HG03159 (cell line): ENCODE measurements around the gene LHX2.
A peak's percentile ranks its signal among the peaks of the same experiment; 100 is the strongest.
"Not testable (repeated sequence)": the region's sequence is repeated elsewhere in the genome, so short reads cannot be mapped to it uniquely, and the experiment has no call there.

ENCODE experiments used
- ATAC-seq: cut with Tn5 transposase; IDR thresholded peaks from one replicate; pipeline ENCODE4 v1.9.1; 2021; ENCODE audit warnings: mild to moderate bottlenecking, moderate library complexity; ENCODE audit not compliant: unreplicated experiment

The LHX2 gene, protein sequence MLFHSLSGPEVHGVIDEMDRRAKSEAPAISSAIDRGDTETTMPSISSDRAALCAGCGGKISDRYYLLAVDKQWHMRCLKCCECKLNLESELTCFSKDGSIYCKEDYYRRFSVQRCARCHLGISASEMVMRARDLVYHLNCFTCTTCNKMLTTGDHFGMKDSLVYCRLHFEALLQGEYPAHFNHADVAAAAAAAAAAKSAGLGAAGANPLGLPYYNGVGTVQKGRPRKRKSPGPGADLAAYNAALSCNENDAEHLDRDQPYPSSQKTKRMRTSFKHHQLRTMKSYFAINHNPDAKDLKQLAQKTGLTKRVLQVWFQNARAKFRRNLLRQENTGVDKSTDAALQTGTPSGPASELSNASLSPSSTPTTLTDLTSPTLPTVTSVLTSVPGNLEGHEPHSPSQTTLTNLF

GRCh38 chr9:124011460-124012301 lies at the start of gene LHX2:
Gene LHX2, plus strand, starts transcription at chr9:124011768. Its CDS starts 581 bp downstream, at chr9:124012349.
- ATAC-seq: no peak

DNA sequence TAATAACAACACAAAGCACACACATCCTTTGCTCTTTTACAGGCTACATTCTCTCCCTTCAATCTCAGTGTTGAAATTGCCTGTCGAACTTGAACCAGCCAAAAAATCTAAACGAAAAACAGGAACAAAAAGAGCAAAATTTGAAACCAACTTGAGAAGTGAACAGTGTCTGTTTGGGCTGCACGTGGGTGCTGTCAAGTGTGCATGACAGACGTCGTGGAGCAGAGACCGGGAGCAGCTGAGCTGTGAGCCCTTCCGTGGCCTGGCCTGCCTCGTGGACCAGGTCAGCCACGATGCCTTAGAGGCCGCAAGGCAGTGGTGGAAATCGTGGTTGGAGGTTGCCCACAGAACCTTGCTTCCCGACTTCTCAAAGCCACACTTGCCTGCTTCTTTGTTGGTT lies 46.8 kb upstream of the LHX2 start:
- ATAC-seq: no peak

GRCh38 chr9:123965801-123966686 lies 45.5 kb upstream of the LHX2 start:
- ATAC-seq: no peak

- ATAC-seq: no peak
Measured at GRCh38 chr9:123967323-123967722, 44.2 kb upstream of the LHX2 start.

DNA sequence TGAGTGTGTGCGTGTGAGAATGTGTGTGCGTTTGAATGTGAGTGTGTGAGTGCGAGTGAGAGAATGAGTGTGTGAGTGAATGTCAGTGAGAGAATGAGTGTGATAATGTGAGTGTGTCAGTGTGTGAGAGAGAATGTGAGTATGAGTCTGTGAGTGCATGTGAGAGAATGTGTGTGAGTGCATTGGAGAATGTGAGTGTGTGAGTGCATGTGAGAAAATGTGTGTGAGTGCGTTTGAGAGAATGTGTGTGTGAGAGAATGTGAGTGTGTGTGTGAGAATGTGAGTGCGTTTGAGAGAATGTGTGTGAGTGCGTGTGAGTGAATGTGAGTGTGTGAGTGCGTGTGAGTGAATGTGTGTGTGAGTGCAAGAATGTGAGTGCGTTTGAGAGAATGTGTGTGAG lies 39.0 kb upstream of the LHX2 start:
- ATAC-seq: no peak

DNA sequence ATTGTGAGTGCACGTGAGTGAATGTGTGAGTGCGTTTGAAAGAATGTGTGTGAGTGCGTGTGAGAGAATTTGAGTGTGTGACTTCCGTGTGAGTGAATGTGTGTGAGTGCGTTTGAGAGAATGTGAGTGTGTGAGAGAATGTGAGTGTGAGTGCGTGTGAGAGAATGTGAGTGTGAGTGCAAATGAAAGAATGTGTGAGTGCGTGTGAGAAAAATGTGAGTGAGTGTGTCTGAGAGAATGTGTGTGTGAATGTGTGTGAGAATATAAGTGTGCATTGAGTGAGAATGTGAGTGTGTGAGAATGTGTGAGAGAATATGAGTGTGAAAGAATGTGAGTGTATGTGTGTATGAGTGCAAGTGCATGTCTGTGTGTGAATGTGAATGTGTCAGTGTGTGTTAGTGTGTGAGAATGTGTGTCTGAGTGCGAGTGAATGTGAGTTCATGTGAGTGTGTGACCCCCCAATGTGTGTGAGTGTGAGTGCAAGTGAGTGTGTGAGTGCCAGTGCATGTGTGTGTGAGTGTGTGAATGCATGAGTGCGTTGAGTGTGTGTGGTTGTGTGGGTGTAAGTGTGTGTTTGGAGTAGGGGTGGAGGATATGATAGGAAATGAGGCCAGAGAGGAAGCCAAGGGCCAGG lies 37.9 kb upstream of the LHX2 start:
- no peak for ATAC-seq

GRCh38 chr9:123974471-123974870 lies 37.1 kb upstream of the LHX2 start:
- no peak for ATAC-seq

DNA sequence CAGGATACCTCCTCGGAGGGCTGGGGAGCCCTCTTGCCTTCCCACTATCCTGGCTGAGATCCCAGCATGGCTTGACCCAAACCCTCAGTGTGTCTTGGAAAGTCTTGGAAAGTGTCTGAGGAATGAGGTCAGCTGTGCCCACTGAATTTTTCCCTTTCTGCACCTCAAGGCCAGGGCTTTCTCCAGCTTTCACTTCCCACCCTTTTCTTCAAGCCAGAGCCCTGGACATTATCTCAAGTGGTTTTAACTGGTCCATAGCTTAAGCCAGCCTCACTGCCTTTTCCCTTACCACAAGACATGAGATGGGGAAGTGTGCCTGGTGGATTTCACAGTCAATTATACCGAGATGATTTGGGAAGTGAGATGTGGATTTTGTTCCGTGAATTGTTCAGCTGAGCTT lies 35.7 kb upstream of the LHX2 start:
- no peak for ATAC-seq

DNA sequence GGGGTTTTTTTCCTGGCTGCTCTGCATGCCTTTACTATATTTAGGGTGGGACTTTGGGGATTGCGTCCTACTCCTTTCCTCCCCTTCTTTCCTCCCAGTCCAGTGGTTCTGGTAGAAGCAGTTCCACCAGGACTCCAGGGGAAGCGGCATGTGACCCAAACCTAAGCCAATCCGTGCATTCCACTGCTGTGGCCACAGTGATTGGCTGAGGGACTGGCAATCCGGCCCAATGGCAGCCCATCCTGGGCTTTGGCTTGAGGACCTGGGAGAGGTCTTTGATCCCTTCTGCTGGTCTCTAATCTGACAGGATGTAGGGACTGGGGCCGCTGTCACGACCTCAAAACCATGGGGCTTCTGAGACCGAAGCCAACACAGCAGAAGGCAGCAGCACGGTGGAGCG lies 35.0 kb upstream of the LHX2 start:
- not testable (repeated sequence) for ATAC-seq

DNA sequence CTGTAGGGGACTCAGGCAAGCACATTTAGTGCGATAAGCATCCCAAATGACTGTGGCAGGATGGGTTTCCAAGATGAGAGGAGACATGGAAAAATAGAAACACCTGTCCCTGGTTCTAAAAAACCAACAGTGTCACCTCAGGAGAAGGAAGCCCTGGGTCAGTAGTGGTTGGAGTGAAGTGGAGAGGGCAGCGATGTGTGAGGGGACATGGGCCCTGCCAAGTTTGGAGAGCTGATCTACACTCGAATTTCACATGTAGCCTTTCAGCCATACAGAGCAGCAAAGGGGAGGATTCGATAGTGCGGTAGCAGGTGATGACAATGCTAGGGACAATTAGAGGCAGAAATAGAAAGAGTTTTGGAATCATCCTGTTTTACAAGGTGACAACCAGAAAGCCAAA lies 32.6 kb upstream of the LHX2 start:
- no peak for ATAC-seq

DNA sequence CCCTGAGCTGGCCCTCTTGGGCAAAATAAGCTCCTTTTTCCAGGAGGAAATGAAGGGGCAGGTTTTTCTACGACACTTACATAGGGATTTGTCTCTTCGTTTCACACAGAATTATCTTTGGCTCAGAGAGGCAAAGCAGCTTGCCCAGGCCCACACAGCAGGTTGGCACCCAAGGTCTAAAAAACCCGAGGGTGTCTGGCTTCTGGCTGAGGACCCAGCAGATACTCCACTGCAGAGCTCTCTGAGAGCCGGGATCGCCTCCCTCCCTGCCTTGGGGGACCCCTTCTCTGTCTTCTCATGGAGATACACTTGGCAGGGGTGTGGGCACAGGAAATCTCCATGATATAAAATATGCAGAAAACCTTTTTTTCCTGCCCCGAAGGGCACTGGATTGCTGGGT lies 29.0 kb upstream of the LHX2 start:
- ATAC-seq: no peak

DNA sequence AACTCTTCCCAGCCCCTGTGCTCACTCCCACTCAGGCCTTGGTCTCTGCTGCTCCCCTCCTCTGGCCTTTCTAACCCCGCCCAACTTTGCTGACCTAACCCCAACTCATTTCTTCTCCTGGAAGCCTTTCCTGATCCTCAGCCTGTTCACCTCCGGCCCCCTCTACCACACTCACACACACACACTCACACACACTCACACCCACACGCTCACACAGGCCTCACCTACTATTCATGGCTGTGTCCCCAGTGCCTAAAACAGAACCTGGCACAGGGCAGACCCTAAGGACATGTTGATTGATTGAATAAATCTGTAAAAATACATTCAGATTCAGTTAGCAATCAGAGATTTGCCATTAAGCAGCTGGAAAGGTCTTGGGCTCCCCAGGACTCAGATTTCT lies 28.5 kb upstream of the LHX2 start:
- ATAC-seq: no peak

- no peak for ATAC-seq
Measured at GRCh38 chr9:123984802-123985201, 26.8 kb upstream of the LHX2 start.

- ATAC-seq: no peak
Measured at GRCh38 chr9:123985869-123986268, 25.7 kb upstream of the LHX2 start.

- ATAC-seq: no peak
Measured at GRCh38 chr9:123990427-123990826, 21.1 kb upstream of the LHX2 start.

DNA sequence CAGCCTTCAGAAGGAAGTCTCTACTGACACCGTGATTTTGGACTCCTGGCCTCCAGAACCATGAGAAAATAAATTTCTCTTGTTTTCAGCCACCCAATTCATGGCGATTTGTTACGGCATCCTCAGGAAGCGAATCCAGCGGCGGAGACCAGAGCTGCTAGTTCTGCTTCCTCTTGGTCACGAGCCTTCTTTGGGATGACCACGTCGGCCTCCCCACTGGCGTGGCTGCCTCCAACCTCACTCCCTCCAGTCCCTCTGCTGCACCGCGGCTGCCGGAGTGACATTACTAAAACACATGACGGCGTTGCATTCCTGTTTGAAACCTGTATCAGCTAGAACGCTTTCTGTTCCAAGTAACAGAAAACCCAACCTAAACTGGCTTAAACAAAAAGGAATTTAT lies 18.9 kb upstream of the LHX2 start:
- ATAC-seq: not testable (repeated sequence)

GRCh38 chr9:123996731-123997421 lies 14.7 kb upstream of the LHX2 start:
- peak; percentile 39 for ATAC-seq

DNA sequence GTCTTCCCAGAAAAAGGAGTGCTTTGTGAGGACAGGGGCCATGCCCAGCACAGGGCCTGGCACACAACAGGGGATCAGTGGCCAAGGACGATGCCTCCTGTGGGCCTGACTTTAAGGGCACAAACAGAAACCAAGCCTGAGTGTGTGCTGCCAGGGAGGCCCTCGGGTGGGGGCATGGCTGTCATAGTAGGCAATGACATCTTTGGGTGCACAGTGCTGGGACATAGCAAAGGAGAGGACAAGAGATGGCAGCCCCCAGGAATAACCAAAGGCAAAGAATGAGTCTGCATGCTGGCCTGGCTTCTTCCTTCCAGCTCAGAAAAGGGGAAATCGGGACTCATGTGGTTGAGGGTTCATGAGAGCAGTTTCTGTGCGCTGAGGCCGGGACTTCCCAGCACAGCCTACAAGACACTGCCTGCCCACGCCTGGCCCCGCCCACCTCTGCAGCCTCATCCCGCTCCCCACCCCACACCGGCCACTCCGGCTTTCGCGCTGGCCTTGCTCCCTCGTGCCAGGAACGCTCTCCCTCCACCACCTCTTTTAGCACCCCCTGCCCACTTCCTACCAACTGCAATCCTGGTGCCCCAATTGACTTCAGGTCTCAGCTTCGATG lies 13.8 kb upstream of the LHX2 start:
- peak; percentile 47 for ATAC-seq

- ATAC-seq: no peak
Measured at GRCh38 chr9:123998278-123998925, 13.2 kb upstream of the LHX2 start.
